ENCODE data around the gene SMIM43.

SMIM43 gene

GRCh38 chr4:121800638-121800960 is 35.6 kb upstream of the SMIM43 start:
- in situ Hi-C loops (cut with MboI; ENCODE audit: low sequenced_read_pairs, unreplicated experiment) = no loop called here
- no peak for DNase-seq (ENCODE audit: low spot score)
- TF ChIP-seq CTCF (IDR thresholded peaks at IDR 0.05; ENCODE audit: borderline replicate concordance, control extremely low read depth, extremely low read depth, insufficient read depth, missing control alignments) = no peak

- no peak for DNase-seq (ENCODE audit: low spot score)
- TF ChIP-seq CTCF (IDR thresholded peaks at IDR 0.05; ENCODE audit: borderline replicate concordance, control extremely low read depth, extremely low read depth, insufficient read depth, missing control alignments) = no peak
- in situ Hi-C loops (cut with MboI; ENCODE audit: low sequenced_read_pairs, unreplicated experiment) = no loop called here
These were observed 35.0 kb upstream of the SMIM43 start for GRCh38 chr4:121799867-121800501.

- no peak for TF ChIP-seq CTCF (IDR thresholded peaks at IDR 0.05; ENCODE audit: borderline replicate concordance, control extremely low read depth, extremely low read depth, insufficient read depth, missing control alignments)
- in situ Hi-C loops (cut with MboI; ENCODE audit: low sequenced_read_pairs, unreplicated experiment) = no loop called here
- DNase-seq (ENCODE audit: low spot score) = no peak
These were observed 34.4 kb upstream of the SMIM43 start for GRCh38 chr4:121799208-121799823.

- in situ Hi-C loops (cut with MboI; ENCODE audit: low sequenced_read_pairs, unreplicated experiment) = no loop called here
- TF ChIP-seq CTCF (IDR thresholded peaks at IDR 0.05; ENCODE audit: borderline replicate concordance, control extremely low read depth, extremely low read depth, insufficient read depth, missing control alignments) = no peak
- no peak for DNase-seq (ENCODE audit: low spot score)
These were observed 31.3 kb upstream of the SMIM43 start for GRCh38 chr4:121796283-121796682.

- in situ Hi-C loops (cut with MboI; ENCODE audit: low sequenced_read_pairs, unreplicated experiment) = no loop called here
- DNase-seq (ENCODE audit: low spot score) = no peak
- no peak for TF ChIP-seq CTCF (IDR thresholded peaks at IDR 0.05; ENCODE audit: borderline replicate concordance, control extremely low read depth, extremely low read depth, insufficient read depth, missing control alignments)
These were observed 29.7 kb upstream of the SMIM43 start for GRCh38 chr4:121794505-121795188.

- no peak for TF ChIP-seq CTCF (IDR thresholded peaks at IDR 0.05; ENCODE audit: borderline replicate concordance, control extremely low read depth, extremely low read depth, insufficient read depth, missing control alignments)
- no peak for DNase-seq (ENCODE audit: low spot score)
- in situ Hi-C loops (cut with MboI; ENCODE audit: low sequenced_read_pairs, unreplicated experiment) = no loop called here
These were observed 28.0 kb upstream of the SMIM43 start for GRCh38 chr4:121792966-121793365.
